Keratinocyte (primary cell): ENCODE data around the gene NUDT6.

Source experiments
- EZH2 ChIP-seq: IDR thresholded peaks from one replicate; pipeline ENCODE4 v1.6.1; 2012; ENCODE audit warnings: inconsistent platforms, mild to moderate bottlenecking, low read length, moderate library complexity
- TF ChIP-seq, protein P1 (sequence below), 3 experiments: IDR thresholded peaks in 1 of 3; conservative IDR thresholded peaks in 1 of 3; optimal IDR thresholded peaks in 1 of 3; 2 replicates in 2 of 3; 3 replicates in 1 of 3; pipeline versions ENCODE3 to v1.5.1; 2011; ENCODE audit warnings: low read length in 3 of 3, mild to moderate bottlenecking in 3 of 3, moderate library complexity in 2 of 3, control low read depth in 1 of 3, inconsistent platforms in 1 of 3; ENCODE audit not compliant: insufficient read depth in 2 of 3; ENCODE audit errors: extremely low read depth in 1 of 3

DNA sequence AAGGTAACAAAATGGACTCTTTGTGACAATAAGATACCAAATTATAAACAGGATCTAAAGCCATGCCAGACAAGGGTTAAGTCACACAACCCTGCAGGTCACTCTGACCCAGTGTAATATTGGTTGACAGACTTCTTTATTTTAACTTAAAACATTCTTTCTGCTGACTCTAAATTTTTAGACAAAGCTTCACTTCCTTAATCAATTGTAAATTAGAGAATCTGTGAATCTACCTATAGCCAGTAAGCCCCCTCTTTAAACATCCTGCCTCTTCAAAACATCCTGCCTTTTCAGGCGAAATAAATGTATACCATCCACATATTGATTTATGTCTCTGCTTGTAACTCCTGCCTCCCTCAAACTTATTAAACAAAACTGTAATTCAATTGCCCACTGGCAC lies 14.2 kb downstream of the NUDT6 start:
- TF ChIP-seq, protein P1, sequence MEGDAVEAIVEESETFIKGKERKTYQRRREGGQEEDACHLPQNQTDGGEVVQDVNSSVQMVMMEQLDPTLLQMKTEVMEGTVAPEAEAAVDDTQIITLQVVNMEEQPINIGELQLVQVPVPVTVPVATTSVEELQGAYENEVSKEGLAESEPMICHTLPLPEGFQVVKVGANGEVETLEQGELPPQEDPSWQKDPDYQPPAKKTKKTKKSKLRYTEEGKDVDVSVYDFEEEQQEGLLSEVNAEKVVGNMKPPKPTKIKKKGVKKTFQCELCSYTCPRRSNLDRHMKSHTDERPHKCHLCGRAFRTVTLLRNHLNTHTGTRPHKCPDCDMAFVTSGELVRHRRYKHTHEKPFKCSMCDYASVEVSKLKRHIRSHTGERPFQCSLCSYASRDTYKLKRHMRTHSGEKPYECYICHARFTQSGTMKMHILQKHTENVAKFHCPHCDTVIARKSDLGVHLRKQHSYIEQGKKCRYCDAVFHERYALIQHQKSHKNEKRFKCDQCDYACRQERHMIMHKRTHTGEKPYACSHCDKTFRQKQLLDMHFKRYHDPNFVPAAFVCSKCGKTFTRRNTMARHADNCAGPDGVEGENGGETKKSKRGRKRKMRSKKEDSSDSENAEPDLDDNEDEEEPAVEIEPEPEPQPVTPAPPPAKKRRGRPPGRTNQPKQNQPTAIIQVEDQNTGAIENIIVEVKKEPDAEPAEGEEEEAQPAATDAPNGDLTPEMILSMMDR (optimal IDR thresholded peaks at IDR 0.05 in 1 of 3, IDR thresholded peaks at IDR 0.05 in 1 of 3, conservative IDR thresholded peaks at IDR 0.05 in 1 of 3; ENCODE audit: extremely low read depth in 1 of 3, insufficient read depth in 2 of 3, low read length in 3 of 3), result no peak
- no peak for TF ChIP-seq EZH2
